Measurements from ENCODE around the gene C14orf119. TPM values are rescaled to one million over a fixed set of nuclear protein-coding genes. Genes with fewer than 3 reads are reported as not detected.

Gene C14orf119
- total RNA-seq, 1 experiment from 2014 or later: 65.1 TPM

GRCh38 chr14:23099212-23099861 lies 4.0 kb downstream of the C14orf119 start:
- H2BK20ac ChIP-seq (ENCODE audit: low read depth, low read length, poor library complexity, severe bottlenecking): no peak overlapping the region
- H3K9ac ChIP-seq (ENCODE audit: extremely low read depth, insufficient read length, low read length): no peak overlapping the region
- Mint-ChIP-seq H3K27ac (no peak overlapping the region), H3K9me3 (no peaks in the 10 kb centered on the region), H3K27me3 (ENCODE audit: low read depth) (peaks cover 18% of the 10 kb centered on the region), H3K4me1 (peaks cover 40 to 46% of the 10 kb centered on the region in 2 experiments), H3K36me3 (ENCODE audit: insufficient read depth in 1 of 3, low read depth in 3 of 3) (peaks cover 11 to 25% (median 24%) of the 10 kb centered on the region in 3 experiments), H3K4me3 (no peak overlapping the region)
- no peaks in the 10 kb centered on the region for H3K9me3 ChIP-seq (ENCODE audit: control insufficient read depth, low read depth, low read length)
- DNase-seq: no peak
- H3K27ac ChIP-seq (ENCODE audit: insufficient read length, low read depth, low read length): no peak overlapping the region
- no peaks in the 10 kb centered on the region for H3K27me3 ChIP-seq (ENCODE audit: insufficient read depth, low read length)
- peaks cover 2% of the 10 kb centered on the region for H3K79me1 ChIP-seq (ENCODE audit: insufficient read depth, low read depth, low read length, poor library complexity, severe bottlenecking)
- no CpG with 5 or more reads among the region's 10 CpGs for WGBS (ENCODE audit: extremely low coverage, insufficient read length, low lambda C conversion rate)
- H2BK120ac ChIP-seq (ENCODE audit: low read depth, low read length, poor library complexity, severe bottlenecking): no peak overlapping the region
- H2AFZ ChIP-seq (ENCODE audit: low read length): no peak overlapping the region
- H3K56ac ChIP-seq (ENCODE audit: insufficient read length, low read depth, low read length): no peak overlapping the region
- peaks cover 4% of the 10 kb centered on the region; the same call in 1 of the 2 replicates for H3K79me2 ChIP-seq (ENCODE audit: insufficient read depth, low read length)
- H3K4me1 ChIP-seq (ENCODE audit: insufficient read depth, low read length): no peaks in the 10 kb centered on the region
- no peak overlapping the region for H3K14ac ChIP-seq (ENCODE audit: insufficient read depth, low read length)
- H3T11ph ChIP-seq (ENCODE audit: low read length): no peak overlapping the region
- no peak overlapping the region for H4K91ac ChIP-seq (ENCODE audit: insufficient read length, low read depth, low read length)
- no peak overlapping the region for H3K18ac ChIP-seq (ENCODE audit: insufficient read length, low read depth, low read length)
- no peak overlapping the region for H4K5ac ChIP-seq (ENCODE audit: insufficient read length, low read depth, low read length)
- no peaks in the 10 kb centered on the region for H3K23me2 ChIP-seq (ENCODE audit: insufficient read length, low read depth, low read length, poor library complexity, severe bottlenecking)
- no peak overlapping the region for H4K8ac ChIP-seq (replicated peaks; ENCODE audit: insufficient read length, low read depth, low read length)
- no peaks in the 10 kb centered on the region for H4K20me1 ChIP-seq (ENCODE audit: control insufficient read depth, insufficient read depth, insufficient read length)
- no peak overlapping the region for H2BK15ac ChIP-seq (ENCODE audit: low read depth, low read length)
- TF ChIP-seq CTCF (conservative IDR thresholded peaks at IDR 0.05): no peak; the same call in 2 of the 3 replicates
- H2BK12ac ChIP-seq (ENCODE audit: insufficient read length, low read depth, low read length): no peak overlapping the region
- H2BK5ac ChIP-seq (ENCODE audit: insufficient read length, low read length): no peak overlapping the region
- H2AK5ac ChIP-seq (ENCODE audit: insufficient read length, low read length): no peak overlapping the region
- no peak overlapping the region for H3K23ac ChIP-seq (ENCODE audit: insufficient read length, low read depth, low read length)
- no peak overlapping the region for H3K4me2 ChIP-seq (ENCODE audit: insufficient read depth, insufficient read length, low read length)
- H3K4ac ChIP-seq (ENCODE audit: low read depth, low read length): no peak overlapping the region

Measured in H9 (cell line).